Liver (tissue), 9 donors: ENCODE results near the gene UGT2B10. TPM values are rescaled to one million over a fixed set of nuclear protein-coding genes. Genes with fewer than 3 reads are reported as not detected.

Experiments
- DNase-seq: peaks from one replicate; pipeline ENCODE4 v3.0.0-alpha.2; 2017; ENCODE audit warnings: low spot score
- H3K27ac ChIP-seq, 2 donors: one replicate each; pipeline ENCODE4 v1.7.0; 2013; ENCODE audit warnings: inconsistent platforms in 2 of 2, low read length in 2 of 2, control low read depth in 1 of 2, low read depth in 1 of 2, mild to moderate bottlenecking in 1 of 2
- H3K27me3 ChIP-seq, 4 donors: one replicate each; pipeline versions ENCODE4 v1.6.1 to v1.7.0; 2013; ENCODE audit warnings: low read length in 3 of 4, inconsistent platforms in 1 of 4, mild to moderate bottlenecking in 1 of 4, moderate library complexity in 1 of 4; ENCODE audit not compliant: control insufficient read depth in 4 of 4, insufficient read depth in 4 of 4
- H3K36me3 ChIP-seq, 4 donors: one replicate each; pipeline versions ENCODE4 v1.6.1 to v1.7.0; 2013; ENCODE audit warnings: low read length in 3 of 4, mild to moderate bottlenecking in 3 of 4, low read depth in 1 of 4, moderate library complexity in 1 of 4; ENCODE audit not compliant: control insufficient read depth in 4 of 4, insufficient read depth in 3 of 4
- H3K4me1 ChIP-seq, 4 donors: one replicate each; pipeline versions ENCODE4 v1.6.1 to v1.7.0; 2013; ENCODE audit warnings: low read length in 3 of 4, mild to moderate bottlenecking in 3 of 4, moderate library complexity in 1 of 4; ENCODE audit not compliant: control insufficient read depth in 4 of 4, insufficient read depth in 4 of 4
- H3K4me3 ChIP-seq, 3 donors: one replicate each; pipeline versions ENCODE4 v1.6.1 to v1.7.0; 2013; ENCODE audit warnings: low read length in 3 of 3, control low read depth in 1 of 3, low read depth in 1 of 3, mild to moderate bottlenecking in 1 of 3
- H3K9ac ChIP-seq, 2 donors: one replicate each; pipeline ENCODE4 v1.7.0; 2013; ENCODE audit warnings: low read length in 2 of 2, mild to moderate bottlenecking in 2 of 2, moderate library complexity in 2 of 2, control low read depth in 1 of 2, low read depth in 1 of 2
- H3K9me3 ChIP-seq, 4 donors: one replicate each; pipeline versions ENCODE4 v1.6.1 to v1.7.0; 2013; ENCODE audit warnings: low read length in 3 of 4; ENCODE audit not compliant: control insufficient read depth in 4 of 4
- ATF3 ChIP-seq: IDR thresholded peaks from 2 replicates; pipeline ENCODE4 v1.6.1; 2016; ENCODE audit warnings: antibody characterized with exemption
- CTCF ChIP-seq: fragments of 150-350 bp; IDR thresholded peaks from 2 replicates; pipeline ENCODE4 v1.5.1; 2017; ENCODE audit warnings: improper control_type of control experiment, low read depth, low read length; ENCODE audit not compliant: missing input control
- EGR1 ChIP-seq, 2 donors: IDR thresholded peaks; 2 replicates each; pipeline ENCODE4 v1.6.1; 2016 to 2018; ENCODE audit warnings: antibody characterized with exemption in 2 of 2, low read depth in 2 of 2
- FOXA1 ChIP-seq: IDR thresholded peaks from 2 replicates; pipeline ENCODE4 v1.6.1; 2016; ENCODE audit warnings: antibody characterized with exemption
- FOXA2 ChIP-seq: IDR thresholded peaks from 2 replicates; pipeline ENCODE4 v1.6.1; 2016; ENCODE audit warnings: antibody characterized with exemption
- GABPA ChIP-seq, 2 donors: IDR thresholded peaks in 1 of 2; conservative IDR thresholded peaks in 1 of 2; 2 replicates each; pipeline ENCODE4 v1.6.1; 2016; ENCODE audit warnings: antibody characterized with exemption in 2 of 2, mild to moderate bottlenecking in 1 of 2, moderate library complexity in 1 of 2
- HNF4A ChIP-seq, 2 donors: conservative IDR thresholded peaks; 2 replicates each; pipeline ENCODE4 v1.6.1; 2016; ENCODE audit warnings: antibody characterized with exemption in 2 of 2, mild to moderate bottlenecking in 2 of 2
- HNF4G ChIP-seq: IDR thresholded peaks from 2 replicates; pipeline ENCODE4 v1.6.1; 2016; ENCODE audit warnings: antibody characterized with exemption
- JUND ChIP-seq, 2 donors: IDR thresholded peaks; 2 replicates each; pipeline ENCODE4 v1.6.1; 2016; ENCODE audit warnings: antibody characterized with exemption in 2 of 2
- NR2F2 ChIP-seq: IDR thresholded peaks from 2 replicates; pipeline ENCODE4 v1.6.1; 2016; ENCODE audit warnings: antibody characterized with exemption
- RAD21 ChIP-seq, 2 donors: IDR thresholded peaks; 2 replicates each; pipeline ENCODE4 v1.6.1; 2016; ENCODE audit warnings: antibody characterized with exemption in 2 of 2, mild to moderate bottlenecking in 2 of 2
- RXRA ChIP-seq, 2 donors: IDR thresholded peaks; 2 replicates each; pipeline ENCODE4 v1.6.1; 2017 to 2018; ENCODE audit warnings: antibody characterized with exemption in 2 of 2, mild to moderate bottlenecking in 1 of 2
- SP1 ChIP-seq: IDR thresholded peaks from 2 replicates; pipeline ENCODE4 v1.6.1; 2018; ENCODE audit warnings: antibody characterized with exemption, mild to moderate bottlenecking
- TAF1 ChIP-seq: conservative IDR thresholded peaks from 2 replicates; pipeline ENCODE4 v1.6.1; 2016; ENCODE audit warnings: antibody characterized with exemption, mild to moderate bottlenecking
- YY1 ChIP-seq: IDR thresholded peaks from 2 replicates; pipeline ENCODE4 v1.6.1; 2016; ENCODE audit warnings: antibody characterized with exemption, mild to moderate bottlenecking
- WGBS: extraction: QIAGEN DNeasy Blood & Tissue Kit; methylation state at CpG from one replicate; pipeline ENCODE4 v1.1.7; 2013; 5-methylcytosine and 5-hydroxymethylcytosine counted together
- polyA plus RNA-seq, 2 donors: library from polyadenylated mRNA; stranded (reverse) in 1 of 2; unstranded in 1 of 2; fragments of 200-250 nt in 1 of 2; fragments of >200 nt in 1 of 2; fragmentation: Nextera tagmentation in 1 of 2; extraction: Ambion mirVana in 1 of 2; gene quantifications; one replicate each; pipeline versions ENCODE4 v1.2.1 to v1.2.3, GENCODE V29; 2013 to 2015
- total RNA-seq, 2 donors: library from RNA; depleted of rRNA; stranded (reverse); fragments of >200 nt; gene quantifications; one replicate each; pipeline ENCODE4 v1.2.3, GENCODE V29; 2014
- TF ChIP-seq, protein P1 (sequence below): IDR thresholded peaks from 2 replicates; pipeline ENCODE4 v1.6.1; 2016; ENCODE audit warnings: antibody characterized with exemption
- TF ChIP-seq, protein P2 (sequence below): IDR thresholded peaks from 2 replicates; pipeline ENCODE4 v1.6.1; 2016; ENCODE audit warnings: antibody characterized with exemption, mild to moderate bottlenecking
- TF ChIP-seq, protein P3 (sequence below): IDR thresholded peaks from 2 replicates; pipeline ENCODE4 v1.6.1; 2016; ENCODE audit warnings: antibody characterized with exemption
- donor health status: healthy.
- donor health status: healthy.
- donor health status: healthy.
- donor health status: healthy.
- donor health status: healthy.

Gene UGT2B10
- total and polyA plus RNA-seq, 4 donors: 15.3 to 139 (median 115) TPM

DNA sequence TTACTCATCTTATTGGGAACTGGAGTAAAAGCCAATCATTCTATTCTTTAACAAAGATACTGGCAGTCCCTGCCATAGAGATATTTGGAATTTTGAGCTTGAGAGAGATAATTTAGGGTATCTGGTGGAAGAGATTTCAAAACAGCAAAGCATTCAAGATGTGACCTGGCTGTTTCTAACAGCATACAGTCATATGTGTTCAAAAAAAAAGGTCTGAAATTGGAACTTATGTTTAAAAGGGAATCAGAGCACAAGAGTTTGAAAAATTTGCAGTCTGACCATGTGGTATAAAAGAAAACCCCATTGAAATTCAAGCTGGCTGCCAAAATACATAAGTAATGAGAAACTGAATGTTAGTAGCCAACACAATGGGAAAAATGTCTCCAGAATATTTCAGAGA, 42.2 kb downstream of the UGT2B10 start:
- DNase-seq: no peak
- peaks cover 0 to 13% (median 6%) of the 10 kb centered on the region in 4 donors for H3K4me1 ChIP-seq
- no peak overlapping the region for H3K9ac ChIP-seq
- TF ChIP-seq NR2F2 (no peak), YY1 (no peak), HNF4G (no peak), FOXA2 (no peak), ATF3 (no peak), CTCF (no peak), JUND (IDR thresholded peaks at IDR 0.05) (no peak), RXRA (IDR thresholded peaks at IDR 0.05) (no peak), RAD21 (IDR thresholded peaks at IDR 0.05) (no peak), HNF4A (conservative IDR thresholded peaks at IDR 0.05) (no peak), SP1 (no peak), FOXA1 (no peak)
- TF ChIP-seq, protein P1, sequence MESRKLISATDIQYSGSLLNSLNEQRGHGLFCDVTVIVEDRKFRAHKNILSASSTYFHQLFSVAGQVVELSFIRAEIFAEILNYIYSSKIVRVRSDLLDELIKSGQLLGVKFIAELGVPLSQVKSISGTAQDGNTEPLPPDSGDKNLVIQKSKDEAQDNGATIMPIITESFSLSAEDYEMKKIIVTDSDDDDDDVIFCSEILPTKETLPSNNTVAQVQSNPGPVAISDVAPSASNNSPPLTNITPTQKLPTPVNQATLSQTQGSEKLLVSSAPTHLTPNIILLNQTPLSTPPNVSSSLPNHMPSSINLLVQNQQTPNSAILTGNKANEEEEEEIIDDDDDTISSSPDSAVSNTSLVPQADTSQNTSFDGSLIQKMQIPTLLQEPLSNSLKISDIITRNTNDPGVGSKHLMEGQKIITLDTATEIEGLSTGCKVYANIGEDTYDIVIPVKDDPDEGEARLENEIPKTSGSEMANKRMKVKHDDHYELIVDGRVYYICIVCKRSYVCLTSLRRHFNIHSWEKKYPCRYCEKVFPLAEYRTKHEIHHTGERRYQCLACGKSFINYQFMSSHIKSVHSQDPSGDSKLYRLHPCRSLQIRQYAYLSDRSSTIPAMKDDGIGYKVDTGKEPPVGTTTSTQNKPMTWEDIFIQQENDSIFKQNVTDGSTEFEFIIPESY: no peak
- TF ChIP-seq, protein P2, sequence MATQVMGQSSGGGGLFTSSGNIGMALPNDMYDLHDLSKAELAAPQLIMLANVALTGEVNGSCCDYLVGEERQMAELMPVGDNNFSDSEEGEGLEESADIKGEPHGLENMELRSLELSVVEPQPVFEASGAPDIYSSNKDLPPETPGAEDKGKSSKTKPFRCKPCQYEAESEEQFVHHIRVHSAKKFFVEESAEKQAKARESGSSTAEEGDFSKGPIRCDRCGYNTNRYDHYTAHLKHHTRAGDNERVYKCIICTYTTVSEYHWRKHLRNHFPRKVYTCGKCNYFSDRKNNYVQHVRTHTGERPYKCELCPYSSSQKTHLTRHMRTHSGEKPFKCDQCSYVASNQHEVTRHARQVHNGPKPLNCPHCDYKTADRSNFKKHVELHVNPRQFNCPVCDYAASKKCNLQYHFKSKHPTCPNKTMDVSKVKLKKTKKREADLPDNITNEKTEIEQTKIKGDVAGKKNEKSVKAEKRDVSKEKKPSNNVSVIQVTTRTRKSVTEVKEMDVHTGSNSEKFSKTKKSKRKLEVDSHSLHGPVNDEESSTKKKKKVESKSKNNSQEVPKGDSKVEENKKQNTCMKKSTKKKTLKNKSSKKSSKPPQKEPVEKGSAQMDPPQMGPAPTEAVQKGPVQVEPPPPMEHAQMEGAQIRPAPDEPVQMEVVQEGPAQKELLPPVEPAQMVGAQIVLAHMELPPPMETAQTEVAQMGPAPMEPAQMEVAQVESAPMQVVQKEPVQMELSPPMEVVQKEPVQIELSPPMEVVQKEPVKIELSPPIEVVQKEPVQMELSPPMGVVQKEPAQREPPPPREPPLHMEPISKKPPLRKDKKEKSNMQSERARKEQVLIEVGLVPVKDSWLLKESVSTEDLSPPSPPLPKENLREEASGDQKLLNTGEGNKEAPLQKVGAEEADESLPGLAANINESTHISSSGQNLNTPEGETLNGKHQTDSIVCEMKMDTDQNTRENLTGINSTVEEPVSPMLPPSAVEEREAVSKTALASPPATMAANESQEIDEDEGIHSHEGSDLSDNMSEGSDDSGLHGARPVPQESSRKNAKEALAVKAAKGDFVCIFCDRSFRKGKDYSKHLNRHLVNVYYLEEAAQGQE: no peak
- TF ChIP-seq, protein P3, sequence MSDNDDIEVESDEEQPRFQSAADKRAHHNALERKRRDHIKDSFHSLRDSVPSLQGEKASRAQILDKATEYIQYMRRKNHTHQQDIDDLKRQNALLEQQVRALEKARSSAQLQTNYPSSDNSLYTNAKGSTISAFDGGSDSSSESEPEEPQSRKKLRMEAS: no peak
- no peak overlapping the region for H3K27ac ChIP-seq
- no peaks in the 10 kb centered on the region for H3K27me3 ChIP-seq
- no peaks in the 10 kb centered on the region for H3K36me3 ChIP-seq
- peaks cover 0 to 5% (median 4%) of the 10 kb centered on the region in 4 donors for H3K9me3 ChIP-seq
- H3K4me3 ChIP-seq: no peak overlapping the region

- Histone ChIP-seq H3K4me1 (peaks cover 0 to 23% (median 13%) of the 10 kb centered on the region in 4 donors), H3K36me3 (no peaks in the 10 kb centered on the region), H3K4me3 (no peak overlapping the region), H3K9me3 (peaks cover 0 to 5% (median 4%) of the 10 kb centered on the region in 4 donors), H3K9ac (no peak overlapping the region), H3K27ac (no peak overlapping the region), H3K27me3 (no peaks in the 10 kb centered on the region)
- WGBS: 87% methylated on average over 1 of the region's 1 CpG
- DNase-seq: no peak
- TF ChIP-seq EGR1 (IDR thresholded peaks at IDR 0.05; ENCODE audit: low read depth in 2 of 2): no peak
- TF ChIP-seq FOXA1: no peak
- no peak for TF ChIP-seq HNF4G
- no peak for TF ChIP-seq TAF1
- TF ChIP-seq GABPA (IDR thresholded peaks at IDR 0.05 in 1 of 2, conservative IDR thresholded peaks at IDR 0.05 in 1 of 2): no peak
- TF ChIP-seq HNF4A (conservative IDR thresholded peaks at IDR 0.05): no peak
- no peak for TF ChIP-seq JUND (IDR thresholded peaks at IDR 0.05)
- TF ChIP-seq CTCF: no peak
- TF ChIP-seq RAD21 (IDR thresholded peaks at IDR 0.05): no peak
- no peak for TF ChIP-seq YY1
- no peak for TF ChIP-seq SP1
Measured at GRCh38 chr4:68859655-68860054, 43.9 kb downstream of the UGT2B10 start.
